Measurements from ENCODE around the gene PPP1R1C.

DNA sequence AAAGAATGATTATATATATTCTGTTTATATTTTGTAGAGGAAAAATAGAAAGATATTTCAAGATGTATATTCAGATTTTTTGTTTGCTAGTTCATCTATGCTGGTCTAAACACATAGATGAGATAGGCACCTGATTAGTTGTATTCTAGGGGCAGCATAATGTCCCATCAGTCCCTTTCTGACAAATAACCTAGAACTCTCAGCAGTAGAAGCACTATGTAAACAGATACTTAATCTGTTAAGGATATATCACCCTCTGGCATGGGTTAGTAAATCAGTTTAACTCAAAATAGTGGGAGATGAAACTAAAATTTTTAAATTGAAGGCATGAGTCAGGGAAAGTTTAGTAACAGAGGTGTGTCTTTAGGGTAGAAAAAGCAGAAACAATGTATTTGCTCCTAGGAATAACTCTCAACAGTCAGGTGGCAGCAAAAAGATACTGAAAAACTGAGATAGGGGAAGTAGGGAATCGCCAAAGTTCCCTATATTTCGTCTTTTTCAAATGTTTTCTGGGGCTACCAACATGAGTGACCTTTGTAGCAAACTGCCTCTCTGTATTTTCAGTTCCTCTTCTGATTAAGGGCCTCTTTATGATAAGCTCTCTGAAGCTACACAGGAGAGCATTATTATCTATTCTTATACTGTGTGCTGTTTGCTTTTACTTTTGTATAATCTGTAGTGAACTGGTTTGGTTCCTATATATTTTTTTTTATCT is 5.7 kb downstream of the PPP1R1C start:
- TF ChIP-seq, protein P1, sequence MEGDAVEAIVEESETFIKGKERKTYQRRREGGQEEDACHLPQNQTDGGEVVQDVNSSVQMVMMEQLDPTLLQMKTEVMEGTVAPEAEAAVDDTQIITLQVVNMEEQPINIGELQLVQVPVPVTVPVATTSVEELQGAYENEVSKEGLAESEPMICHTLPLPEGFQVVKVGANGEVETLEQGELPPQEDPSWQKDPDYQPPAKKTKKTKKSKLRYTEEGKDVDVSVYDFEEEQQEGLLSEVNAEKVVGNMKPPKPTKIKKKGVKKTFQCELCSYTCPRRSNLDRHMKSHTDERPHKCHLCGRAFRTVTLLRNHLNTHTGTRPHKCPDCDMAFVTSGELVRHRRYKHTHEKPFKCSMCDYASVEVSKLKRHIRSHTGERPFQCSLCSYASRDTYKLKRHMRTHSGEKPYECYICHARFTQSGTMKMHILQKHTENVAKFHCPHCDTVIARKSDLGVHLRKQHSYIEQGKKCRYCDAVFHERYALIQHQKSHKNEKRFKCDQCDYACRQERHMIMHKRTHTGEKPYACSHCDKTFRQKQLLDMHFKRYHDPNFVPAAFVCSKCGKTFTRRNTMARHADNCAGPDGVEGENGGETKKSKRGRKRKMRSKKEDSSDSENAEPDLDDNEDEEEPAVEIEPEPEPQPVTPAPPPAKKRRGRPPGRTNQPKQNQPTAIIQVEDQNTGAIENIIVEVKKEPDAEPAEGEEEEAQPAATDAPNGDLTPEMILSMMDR (IDR thresholded peaks at IDR 0.05): no peak
- TF ChIP-seq POLR2A (IDR thresholded peaks at IDR 0.05; ENCODE audit: low read depth) (no peak), POLR2AphosphoS5 (IDR thresholded peaks at IDR 0.05) (no peak)

All from esophagus muscularis mucosa (tissue), 3 donors.